GM19240 (cell line): ENCODE results near the gene CNTLN.
A peak's percentile ranks its signal among the peaks of the same experiment; 100 is the strongest.
"Not testable (repeated sequence)": the region's sequence is repeated elsewhere in the genome, so short reads cannot be mapped to it uniquely, and the experiment has no call there.

ENCODE experiments used
- DNase-seq: peaks from one replicate; pipeline ENCODE4 v3.0.0; 2011; ENCODE audit warnings: low spot score; ENCODE audit not compliant: insufficient read length

CNTLN gene

GRCh38 chr9:17134396-17135294, at the start of gene CNTLN:
Gene CNTLN (plus strand): TSS chr9:17135040. CDS start chr9:17135066, 26 bp downstream.
- peak; percentile 73 for DNase-seq

GRCh38 chr9:17088566-17088965, 46.3 kb upstream of the CNTLN start:
- no peak for DNase-seq

- no peak for DNase-seq
Observed at GRCh38 chr9:17090041-17090440, 44.8 kb upstream of the CNTLN start.

- DNase-seq, result no peak
Observed at GRCh38 chr9:17116400-17116837, 18.4 kb upstream of the CNTLN start.

GRCh38 chr9:17117372-17117771, 17.5 kb upstream of the CNTLN start:
- no peak for DNase-seq

- no peak for DNase-seq
Observed at GRCh38 chr9:17120203-17120602, 14.6 kb upstream of the CNTLN start.

GRCh38 chr9:17121264-17121663, 13.6 kb upstream of the CNTLN start:
- no peak for DNase-seq

GRCh38 chr9:17130291-17130690, 4.5 kb upstream of the CNTLN start:
- DNase-seq, result no peak

- no peak for DNase-seq
Observed at GRCh38 chr9:17130725-17131124, 4.1 kb upstream of the CNTLN start.

- DNase-seq, result no peak
Observed at GRCh38 chr9:17131494-17131893, 3.3 kb upstream of the CNTLN start.

GRCh38 chr9:17135295-17136160, 688 bp downstream of the CNTLN start:
- peak; percentile 14 for DNase-seq

GRCh38 chr9:17137566-17137965, 2.7 kb downstream of the CNTLN start:
- no peak for DNase-seq

- no peak for DNase-seq
Observed at GRCh38 chr9:17138503-17138902, 3.7 kb downstream of the CNTLN start.

- DNase-seq, result no peak
Observed at GRCh38 chr9:17140418-17140817, 5.6 kb downstream of the CNTLN start.

- no peak for DNase-seq
Observed at GRCh38 chr9:17148324-17148723, 13.5 kb downstream of the CNTLN start.

GRCh38 chr9:17159469-17159868, 24.6 kb downstream of the CNTLN start:
- no peak for DNase-seq

GRCh38 chr9:17160327-17160726, 25.5 kb downstream of the CNTLN start:
- no peak for DNase-seq

- DNase-seq, result no peak
Observed at GRCh38 chr9:17165764-17166163, 30.9 kb downstream of the CNTLN start.

- DNase-seq, result no peak
Observed at GRCh38 chr9:17166346-17166745, 31.5 kb downstream of the CNTLN start.

GRCh38 chr9:17171309-17172094, 36.7 kb downstream of the CNTLN start:
- no peak for DNase-seq

GRCh38 chr9:17177496-17177895, 42.7 kb downstream of the CNTLN start:
- not testable (repeated sequence) for DNase-seq
